Dermis blood vessel endothelial cell (primary cell): ENCODE data around the gene AMZ1. TPM values are rescaled to one million over a fixed set of nuclear protein-coding genes. Genes with fewer than 3 reads are reported as not detected.
"Not testable (repeated sequence)": the region's sequence is repeated elsewhere in the genome, so short reads cannot be mapped to it uniquely, and the experiment has no call there.

Experiments
- DNase-seq: peaks from one replicate; pipeline ENCODE4 v3.0.0; 2010
- total RNA-seq: library from RNA; depleted of rRNA; stranded (reverse); fragments of >200 nt; gene quantifications from 2 replicates; pipeline ENCODE4 v1.2.3, GENCODE V29; 2014

The AMZ1 gene
- total RNA-seq, 1 donor from 2014 or later: under 0.01 TPM

DNA sequence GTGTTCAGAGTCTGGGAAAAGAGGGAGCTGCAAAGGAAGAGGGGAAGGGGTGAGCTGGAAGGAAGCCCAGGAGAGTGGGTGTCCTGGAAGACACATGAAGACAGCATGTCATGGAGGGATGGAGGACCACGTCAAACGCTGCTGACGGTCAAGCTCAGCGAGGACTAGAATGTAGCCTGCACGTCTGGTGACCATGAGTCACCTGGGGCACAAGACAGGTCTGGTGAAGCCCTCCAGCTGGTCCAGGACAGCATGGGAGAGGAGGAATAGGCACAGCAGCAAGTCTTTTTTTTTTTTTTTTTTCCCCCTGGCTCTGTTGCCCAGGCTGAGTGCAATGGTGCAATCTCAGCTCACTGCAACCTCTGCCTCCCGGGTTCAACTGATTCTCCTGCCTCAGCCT is 19.6 kb upstream of the AMZ1 start:
- no peak for DNase-seq

DNA sequence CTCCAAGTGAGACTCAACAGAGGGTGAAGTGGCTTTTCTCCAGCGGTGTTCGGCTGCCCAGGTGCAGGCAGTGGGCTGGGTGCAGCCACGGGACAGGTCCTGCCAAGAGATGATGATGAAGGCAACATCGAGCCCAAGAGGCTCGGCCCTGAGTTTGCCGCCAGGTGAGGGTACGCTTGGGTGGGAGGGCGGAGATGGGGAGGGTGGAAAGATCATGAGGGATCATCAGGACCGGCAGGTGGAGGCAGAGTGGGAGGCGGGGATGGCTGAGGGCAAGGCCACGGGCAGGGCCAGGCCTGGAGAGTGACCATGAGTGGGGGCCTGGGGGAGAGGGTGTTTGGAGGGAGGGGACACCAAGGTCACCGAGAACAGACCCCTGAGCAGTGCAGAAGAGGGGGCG is 17.8 kb upstream of the AMZ1 start:
- no peak for DNase-seq

DNA sequence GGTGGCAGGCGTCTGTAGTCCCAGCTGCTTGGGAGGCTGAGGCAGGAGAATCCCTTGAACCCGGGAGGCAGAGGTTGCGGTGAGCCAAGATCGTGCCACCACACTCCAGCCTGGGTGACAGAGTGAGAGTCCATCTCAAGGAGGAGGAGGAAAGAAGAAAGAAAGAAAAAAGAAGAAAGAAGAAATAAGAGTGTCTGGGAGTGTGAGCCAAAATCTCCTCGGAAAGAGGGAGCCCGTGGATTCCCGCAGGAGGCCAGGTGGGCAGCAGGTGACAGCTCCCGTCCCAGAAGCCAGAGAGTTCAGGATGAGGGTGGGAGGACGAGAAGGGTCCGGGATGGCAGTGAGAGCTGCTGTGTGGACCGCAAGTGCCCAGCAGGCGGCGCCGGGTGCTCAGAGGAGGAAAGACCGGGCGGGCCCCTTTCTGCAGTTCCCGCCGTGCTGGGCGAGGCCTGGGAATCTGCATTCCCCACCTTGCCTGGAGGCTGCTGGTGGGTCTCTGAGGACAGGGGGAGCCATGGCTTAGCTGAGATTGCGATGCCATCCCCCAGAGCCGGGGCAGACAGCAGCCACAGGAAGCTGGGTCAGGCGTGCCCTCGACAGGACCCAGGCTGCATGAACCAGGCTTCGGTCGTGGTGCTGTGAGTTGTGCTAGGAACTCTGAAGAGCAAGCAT is 17.1 kb upstream of the AMZ1 start:
- DNase-seq: peak; percentile 71

DNA sequence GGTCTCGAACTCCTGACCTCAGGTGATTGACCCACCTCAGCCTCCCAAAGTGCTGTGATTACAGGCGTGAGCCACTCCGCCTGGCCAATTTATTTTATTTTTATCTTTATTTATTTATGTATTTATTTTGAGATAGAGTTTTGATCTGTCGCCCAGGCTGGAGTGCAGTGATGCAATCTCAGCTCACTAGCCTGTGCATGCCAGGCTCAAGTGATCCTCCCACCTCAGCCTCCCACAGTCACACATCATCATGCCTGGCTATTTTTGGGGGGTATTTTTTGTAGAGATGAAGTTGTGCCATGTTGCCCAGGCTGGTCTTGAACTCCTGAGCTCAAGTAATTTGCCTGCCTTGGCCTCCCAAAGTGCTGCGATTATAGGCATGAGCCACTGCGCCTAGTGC is 14.8 kb upstream of the AMZ1 start:
- DNase-seq: not testable (repeated sequence)

DNA sequence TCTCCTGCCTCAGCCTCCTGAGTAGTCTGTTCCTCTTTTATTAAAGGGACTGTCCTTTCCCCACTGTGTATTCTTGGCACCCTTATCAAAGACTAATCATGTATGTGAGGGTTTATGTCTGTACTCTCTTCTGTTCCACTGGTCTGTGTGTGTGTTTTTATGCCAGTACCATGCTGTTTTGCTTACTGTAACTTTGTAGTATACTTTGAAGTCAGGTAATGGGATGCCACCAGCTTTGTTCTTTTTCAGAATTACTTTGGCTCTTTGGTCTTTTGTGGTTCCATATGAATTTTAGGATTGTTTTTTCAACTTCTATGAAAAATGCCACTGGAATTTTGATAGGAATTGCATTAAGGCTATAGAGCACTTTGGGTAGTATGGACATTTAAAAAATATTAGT is 14.1 kb upstream of the AMZ1 start:
- DNase-seq: no peak

DNA sequence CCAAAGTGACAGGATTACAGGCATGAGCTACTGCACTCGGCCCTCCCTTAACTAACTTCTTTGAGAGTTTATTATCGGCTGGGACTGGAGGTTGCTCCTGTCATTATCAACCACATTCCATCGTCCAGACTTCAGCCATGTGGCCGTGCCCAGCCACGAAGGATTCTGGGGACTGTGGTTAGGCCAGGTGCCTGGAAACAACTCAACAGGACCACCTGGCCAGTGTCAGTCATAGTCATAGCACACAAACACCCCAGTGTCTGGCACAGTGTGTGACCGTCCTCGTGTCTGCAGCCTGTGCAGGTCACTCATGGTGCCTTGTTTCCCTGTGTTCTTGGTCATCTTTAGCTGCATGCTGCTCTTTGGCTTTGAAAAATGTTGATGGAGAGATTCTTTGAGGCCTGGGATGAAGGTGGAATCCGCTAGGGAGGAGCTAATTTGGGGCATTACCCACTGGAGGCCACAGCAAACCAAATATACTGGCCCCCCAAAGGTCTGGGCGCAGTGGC is 12.7 kb upstream of the AMZ1 start:
- DNase-seq: no peak

DNA sequence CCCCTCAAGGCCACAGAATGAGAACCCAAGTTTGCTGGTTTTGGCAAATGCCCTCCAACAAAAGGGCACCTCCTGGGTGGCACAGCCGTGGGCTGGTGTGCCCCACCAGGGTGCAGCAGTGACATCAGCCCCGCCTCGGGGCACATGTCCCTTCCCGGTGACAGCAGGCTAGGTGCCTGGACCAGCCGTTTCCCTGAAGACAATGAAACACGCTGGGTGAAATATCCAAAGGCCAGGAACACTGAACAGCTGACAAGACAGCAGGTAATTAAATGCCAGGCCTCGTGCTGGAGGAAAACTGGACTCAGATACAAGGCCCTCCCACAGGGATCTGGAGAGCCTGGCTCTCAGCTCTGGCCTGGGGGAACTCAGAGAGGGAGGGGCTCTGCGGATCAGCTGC is 11.4 kb upstream of the AMZ1 start:
- DNase-seq: not testable (repeated sequence)

DNA sequence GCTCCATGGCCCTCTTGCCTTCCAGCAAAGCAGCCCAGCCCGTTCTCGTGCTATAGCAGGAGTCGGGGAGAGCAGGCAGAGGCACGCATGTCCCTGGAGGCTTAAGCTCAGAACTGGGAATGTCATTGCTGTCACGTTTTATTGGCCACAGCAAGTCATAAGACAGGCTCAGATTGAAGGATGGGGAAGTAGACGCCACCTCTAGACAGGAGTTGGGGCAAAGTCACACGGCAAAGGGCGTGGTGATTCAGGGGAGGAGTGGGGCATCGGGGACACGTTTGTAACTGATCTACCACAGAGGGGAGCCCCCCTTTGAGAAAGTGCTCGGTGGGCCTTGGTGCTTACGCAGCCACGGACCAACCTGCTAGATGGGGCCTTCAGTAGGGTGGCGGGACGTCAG is 9.5 kb upstream of the AMZ1 start:
- DNase-seq: not testable (repeated sequence)

DNA sequence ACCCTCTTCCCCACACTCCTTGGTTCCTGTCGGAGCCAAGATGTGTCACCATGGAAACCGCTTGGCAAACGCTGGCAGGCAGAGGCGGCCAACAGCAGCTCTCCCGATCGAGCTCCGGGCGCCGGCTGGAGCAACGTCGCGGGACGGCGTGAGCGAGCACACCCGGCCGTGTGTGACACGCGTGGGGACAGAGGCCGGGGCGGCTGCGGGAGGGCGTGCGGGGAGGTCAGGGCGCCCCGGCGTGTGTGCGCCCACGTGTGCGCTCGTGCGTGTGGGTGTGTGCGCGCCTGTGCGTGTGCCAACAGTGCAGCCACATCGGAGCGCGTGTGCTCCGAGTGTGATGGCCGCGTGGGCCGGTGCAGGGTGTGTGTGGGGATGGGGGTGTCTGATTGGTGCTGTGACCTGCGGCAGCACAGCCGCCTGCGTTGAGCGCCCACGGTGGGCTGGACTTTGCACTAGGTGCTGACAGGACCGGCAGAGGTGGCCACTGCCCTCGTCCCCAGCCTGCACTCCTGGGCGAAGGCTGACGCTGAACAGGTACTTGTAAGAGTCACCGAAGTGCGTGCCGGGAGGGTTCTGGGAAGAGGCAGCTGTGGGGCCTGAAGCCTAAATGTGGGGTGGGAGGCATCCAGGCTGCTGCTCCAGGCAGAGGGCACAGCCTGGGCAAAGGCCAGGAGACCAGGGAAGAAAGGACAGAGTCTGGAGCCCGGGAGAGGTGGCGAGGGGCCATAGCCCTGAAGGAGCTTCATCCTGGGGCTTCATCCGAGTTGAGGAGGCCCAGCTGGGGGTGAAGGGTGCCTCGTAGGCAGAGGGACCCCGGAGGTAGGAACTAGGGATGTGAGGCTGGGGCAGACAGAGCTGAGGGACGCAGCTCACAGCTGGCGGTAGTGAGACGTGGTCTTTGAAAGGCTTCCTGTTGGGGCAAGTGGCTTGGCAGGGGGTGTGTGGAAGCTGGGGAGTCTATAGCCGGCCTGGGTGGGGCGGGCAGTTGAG is 8.6 kb upstream of the AMZ1 start:
- not testable (repeated sequence) for DNase-seq

DNA sequence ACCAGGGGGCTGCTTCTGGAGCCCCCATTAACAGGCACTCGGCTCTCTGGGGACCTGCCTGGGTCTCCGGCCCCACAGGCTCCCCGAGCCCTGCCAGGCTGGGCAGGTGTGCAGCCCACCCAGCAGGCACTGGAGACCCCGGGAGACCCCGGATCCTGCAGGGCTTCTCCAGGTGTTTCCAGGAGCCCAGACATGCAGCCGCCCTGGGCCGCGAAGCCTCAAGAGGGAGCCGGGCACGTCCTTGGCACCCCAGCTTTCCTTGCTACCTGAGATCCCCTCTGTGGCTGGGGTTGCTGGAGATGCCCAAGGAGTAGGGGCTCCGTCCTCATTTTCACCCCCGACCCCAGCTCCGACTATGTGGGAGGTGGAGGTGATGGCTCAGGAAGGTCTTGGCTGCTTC is 7.7 kb upstream of the AMZ1 start:
- DNase-seq: no peak

DNA sequence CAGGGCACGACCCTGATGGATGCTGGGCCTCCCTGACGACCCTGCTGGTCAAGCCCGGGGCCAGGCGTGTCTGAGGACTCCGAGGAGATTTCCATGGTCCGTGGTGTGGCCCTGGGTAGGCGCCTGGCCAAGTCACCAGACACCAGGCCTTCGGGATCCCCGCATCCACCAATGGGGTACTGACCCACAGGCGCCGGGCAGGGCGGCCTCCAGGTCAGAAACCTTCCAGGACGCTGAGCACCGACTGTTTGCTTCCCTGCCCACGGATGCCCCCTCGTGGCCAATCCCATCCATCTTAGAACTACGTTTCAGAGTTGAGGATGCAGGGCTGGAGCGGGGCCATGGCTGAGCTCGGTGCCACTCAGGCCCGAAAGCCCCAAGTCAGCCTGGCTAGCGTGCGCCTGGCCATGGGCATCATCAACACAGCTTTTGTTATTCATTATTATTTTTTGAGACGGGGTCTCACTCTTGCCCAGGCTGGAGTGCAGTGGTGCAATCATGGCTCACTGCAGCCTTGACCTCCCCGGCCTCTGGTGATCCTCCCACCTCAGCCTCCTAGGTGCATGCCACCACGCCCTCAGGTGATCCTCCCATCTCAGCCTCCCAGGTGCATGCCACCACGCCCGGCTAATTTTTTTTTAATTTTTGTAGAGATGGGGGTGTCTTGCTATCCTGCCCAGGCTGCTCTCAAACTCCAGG is 7.1 kb upstream of the AMZ1 start:
- DNase-seq: peak; percentile 86

DNA sequence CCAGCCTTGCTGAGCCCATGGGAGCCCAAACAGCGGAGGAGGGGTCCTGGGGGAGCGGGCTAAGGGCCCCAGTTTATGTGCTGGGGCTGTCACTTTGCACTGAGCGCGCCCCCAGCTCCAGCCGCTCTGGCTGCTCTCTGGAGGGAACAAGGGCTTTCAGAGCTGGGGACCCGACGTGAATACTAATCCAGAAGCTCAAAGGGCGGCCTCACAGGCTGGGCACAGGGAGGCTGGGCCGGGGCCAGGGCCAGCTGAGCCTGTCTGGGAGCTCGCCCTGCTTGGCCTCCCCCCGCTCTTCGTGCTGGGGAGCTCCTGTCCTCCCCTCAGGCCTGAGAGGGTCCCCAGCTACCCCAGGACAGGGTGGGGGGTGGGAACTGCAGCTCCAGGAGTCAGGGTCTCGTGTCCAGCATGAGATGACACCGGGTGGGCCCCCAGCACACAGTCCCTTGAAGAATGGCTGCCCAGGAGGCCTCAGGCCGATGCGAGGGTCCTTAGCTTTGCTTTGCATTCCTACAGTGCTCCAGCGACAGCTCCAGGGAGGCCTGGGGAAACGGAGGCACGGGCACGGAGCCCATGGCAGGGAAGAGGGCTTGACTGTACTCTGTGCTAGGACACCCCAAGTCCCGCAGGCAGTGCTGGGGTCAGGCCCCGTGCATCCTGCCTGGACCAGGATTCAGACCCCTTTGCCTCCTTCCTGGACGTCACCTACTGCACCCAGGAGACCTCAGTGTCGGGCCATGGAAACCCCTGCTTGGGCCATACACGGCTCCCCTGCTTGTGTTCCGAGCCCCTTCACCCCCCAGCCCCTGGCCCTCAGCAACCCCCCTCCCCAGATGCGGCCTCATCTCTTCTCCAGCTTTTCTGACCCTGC is 5.8 kb upstream of the AMZ1 start:
- DNase-seq: no peak

DNA sequence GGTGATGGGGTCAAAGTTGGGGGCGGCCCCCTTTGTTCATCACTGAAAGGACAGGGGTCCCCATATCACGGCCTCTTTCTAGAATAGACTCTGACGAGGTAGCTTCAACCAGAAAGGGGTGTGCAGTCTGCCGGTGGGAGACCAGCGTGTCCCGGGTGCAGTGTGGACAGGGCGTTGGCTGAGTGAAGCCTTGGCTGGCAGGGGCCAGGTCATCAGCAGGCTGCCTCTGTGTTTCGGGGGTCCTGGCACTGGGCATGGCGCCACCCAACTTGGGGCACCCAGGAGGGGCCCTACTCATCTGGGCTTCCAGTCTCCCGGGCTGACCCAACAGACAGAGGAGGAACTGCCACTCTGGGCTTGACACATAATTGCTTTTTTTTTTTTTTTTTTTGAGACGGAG is 3.5 kb upstream of the AMZ1 start:
- no peak for DNase-seq

DNA sequence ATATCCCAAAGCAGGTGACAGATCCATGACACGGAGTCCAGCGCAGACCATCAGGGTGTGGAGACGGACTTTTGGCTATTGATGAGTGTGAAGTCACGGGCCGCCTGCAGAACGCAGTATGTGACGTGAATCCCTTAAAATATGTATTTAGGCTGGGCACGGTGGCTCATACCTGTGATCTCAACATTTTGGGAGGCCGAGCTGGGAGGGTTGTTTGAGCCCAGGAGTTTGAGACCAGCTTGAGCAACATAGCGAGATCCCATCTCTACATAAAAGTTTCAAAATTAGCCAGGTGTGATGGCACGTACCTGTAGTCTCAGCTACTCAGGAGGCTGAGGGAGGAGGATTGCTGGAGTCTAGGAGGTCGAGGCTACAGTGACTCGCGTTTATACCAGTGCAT is 1.9 kb upstream of the AMZ1 start:
- DNase-seq: no peak

DNA sequence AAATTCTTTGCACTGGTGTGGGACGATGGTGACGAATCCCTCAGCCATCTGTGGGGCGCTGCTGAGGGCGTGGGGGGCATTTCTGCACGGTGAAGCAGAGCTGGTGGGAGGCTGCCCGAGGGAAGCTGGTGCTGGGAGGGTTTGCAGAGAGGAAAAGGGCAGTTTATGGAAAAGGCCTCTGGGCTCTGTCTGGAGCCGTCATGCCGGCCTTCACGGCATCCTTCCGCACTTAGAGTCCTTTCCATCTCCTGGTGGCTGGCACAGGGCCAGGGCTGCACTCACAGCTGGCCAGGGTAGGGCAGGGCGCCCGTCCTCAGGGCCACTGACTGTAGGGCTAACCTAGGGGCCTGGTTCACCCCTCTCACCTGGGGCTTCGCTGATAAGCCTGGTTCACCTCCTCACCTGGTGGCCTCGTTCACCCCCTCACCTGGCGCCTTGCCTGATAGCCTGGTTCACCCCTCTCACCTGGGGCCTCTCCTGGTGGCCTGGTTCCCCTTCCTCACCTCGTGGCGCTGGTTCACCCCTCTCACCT is 598 bp upstream of the AMZ1 start:
- DNase-seq: no peak

DNA sequence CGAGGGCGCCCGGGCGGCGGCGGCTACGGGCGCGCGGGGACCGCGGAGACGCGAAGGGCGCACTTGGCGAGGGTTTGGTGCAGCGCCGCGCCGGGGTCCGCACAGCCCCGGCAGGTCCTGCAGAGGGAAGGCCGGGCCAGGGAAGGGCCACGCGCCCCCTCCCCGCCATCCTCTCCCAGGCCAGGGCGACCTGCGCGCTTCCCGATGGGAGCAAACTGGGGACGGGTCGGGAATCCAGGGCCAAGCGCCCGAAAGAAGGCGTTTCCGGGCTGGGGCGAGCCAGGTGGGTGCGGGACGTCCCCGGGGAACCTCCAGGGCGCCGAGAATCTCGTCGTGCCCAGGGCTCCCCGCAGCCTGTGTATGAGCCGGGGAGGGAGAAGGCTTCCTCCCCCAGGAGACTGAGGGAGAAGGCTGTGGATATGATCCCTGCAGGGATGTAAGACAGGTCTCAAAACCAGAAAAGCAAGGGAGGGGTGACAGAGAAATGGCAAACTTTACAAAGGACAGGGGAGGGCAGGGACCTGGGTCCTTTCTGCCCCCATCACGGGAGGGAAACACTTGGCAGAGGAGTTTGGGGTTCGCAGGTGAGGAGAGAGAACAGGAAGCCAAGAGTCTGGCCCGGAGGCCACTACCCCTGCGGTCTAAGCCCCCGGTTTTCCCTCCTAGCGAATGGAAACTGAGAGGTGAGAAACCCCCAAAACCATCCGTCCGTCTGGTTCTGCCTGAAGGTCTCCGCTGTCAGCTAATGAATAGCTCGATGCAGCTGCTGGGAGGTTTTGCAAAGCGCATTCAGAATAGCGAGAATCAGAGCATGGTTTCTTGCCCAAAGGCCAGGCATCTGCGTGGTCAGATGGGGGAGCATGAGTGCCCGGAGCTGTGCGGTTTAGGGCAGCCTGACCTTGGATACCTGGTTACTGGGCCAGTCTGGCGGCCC is 674 bp downstream of the AMZ1 start:
- no peak for DNase-seq

DNA sequence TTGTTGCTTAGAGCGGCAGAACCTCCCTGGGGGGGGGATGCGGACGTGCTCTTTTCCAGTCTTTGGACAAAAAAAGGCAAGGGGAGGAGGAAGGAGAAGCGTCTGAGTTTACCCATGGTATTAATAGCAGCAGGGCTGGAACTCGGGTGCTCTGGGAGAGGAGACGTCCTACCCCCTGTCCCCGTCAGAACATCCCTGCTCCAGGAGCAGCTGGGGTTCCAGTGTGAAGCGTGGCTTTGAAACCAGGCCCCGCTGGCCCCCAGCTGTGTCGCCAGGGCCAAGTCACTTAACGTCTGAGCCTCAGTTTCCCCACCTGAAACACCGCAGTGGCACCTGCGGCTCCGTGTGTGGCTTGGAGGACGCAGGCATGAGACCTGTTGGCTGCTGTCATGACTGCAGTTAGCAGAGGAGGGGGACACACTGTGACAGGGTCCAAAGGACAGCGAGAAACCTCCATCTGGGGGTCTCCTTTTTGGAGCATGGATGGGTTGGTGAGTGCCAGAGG is 1.4 kb downstream of the AMZ1 start:
- DNase-seq: no peak

DNA sequence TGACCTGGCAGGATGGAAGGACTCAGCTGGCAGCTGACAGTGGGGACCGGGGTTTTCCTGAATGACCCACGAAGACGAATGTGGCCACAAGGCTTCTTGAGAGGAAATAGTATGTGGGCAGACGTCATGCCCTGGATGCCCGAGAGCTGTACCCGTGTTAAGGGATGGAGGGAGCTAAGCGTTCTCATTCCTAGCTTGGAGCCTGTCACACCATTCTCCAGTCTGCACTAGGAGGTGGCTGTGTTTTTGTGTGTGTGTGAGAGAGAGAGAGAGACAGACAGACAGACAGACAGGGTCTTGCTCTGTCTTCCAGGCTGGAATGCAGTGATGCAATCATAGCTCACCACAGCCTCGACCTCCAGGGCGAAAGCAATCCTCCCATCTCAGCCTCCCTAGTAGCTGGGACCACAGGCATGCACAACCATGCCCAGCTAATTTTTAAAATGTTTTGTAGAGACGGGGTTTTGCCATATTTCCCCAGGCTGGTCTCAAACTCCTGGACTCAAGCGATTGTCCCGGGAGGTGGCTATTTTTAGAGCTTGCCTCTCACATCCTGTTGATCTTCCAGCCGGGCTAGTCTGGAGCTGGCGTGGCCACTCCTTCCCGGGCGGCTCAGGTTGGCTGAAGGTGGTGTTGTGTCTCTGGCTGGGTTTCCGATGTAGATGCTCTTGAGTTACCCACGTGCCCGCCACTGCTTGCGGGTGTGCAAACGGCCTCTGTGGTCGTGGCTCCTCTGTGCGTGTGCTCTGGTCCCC is 2.1 kb downstream of the AMZ1 start:
- DNase-seq: peak; percentile 33

DNA sequence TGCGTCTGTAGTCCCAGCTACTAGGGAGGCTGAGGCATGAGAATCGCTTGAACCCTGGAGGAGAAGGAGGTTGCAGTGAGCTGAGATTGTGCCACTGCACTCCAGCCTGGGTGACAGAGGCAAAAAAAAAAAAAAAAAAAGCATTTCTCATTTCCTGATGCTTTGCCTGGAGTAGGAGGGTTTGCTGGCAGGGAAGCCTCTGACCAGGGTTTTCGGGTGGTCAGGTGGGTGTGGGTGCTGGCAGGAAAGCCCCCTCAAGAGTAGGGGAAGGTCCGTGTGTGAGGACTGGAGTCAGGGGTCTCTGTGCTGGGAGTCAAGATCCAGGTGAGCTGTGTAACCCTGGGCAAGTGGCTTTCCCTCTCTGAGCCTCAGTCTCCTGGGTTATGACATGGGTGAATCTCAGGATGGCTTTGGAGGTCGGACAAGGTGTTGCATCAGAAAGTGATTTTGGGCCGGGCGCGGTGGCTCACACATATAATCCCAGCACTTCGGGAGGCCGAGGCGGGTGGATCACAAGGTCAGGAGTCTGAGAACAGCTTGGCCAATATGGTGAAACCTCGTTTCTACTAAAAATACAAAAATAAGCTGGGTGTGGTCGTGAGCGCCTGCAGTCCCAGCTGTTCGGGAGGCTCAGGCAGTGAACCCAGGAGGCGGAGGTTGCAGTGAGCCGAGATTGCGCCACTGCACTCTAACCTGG is 3.2 kb downstream of the AMZ1 start:
- DNase-seq: no peak
